NCI-H187 (cell line): ENCODE results near the gene LAMC3.
"Not testable (repeated sequence)": the region's sequence is repeated elsewhere in the genome, so short reads cannot be mapped to it uniquely, and the experiment has no call there.

Experiments
- DNase-seq, 2 experiments: peaks; one replicate each; lab custom pipeline; 2025; lab: John Stamatoyannopoulos, UW

Gene LAMC3

DNA sequence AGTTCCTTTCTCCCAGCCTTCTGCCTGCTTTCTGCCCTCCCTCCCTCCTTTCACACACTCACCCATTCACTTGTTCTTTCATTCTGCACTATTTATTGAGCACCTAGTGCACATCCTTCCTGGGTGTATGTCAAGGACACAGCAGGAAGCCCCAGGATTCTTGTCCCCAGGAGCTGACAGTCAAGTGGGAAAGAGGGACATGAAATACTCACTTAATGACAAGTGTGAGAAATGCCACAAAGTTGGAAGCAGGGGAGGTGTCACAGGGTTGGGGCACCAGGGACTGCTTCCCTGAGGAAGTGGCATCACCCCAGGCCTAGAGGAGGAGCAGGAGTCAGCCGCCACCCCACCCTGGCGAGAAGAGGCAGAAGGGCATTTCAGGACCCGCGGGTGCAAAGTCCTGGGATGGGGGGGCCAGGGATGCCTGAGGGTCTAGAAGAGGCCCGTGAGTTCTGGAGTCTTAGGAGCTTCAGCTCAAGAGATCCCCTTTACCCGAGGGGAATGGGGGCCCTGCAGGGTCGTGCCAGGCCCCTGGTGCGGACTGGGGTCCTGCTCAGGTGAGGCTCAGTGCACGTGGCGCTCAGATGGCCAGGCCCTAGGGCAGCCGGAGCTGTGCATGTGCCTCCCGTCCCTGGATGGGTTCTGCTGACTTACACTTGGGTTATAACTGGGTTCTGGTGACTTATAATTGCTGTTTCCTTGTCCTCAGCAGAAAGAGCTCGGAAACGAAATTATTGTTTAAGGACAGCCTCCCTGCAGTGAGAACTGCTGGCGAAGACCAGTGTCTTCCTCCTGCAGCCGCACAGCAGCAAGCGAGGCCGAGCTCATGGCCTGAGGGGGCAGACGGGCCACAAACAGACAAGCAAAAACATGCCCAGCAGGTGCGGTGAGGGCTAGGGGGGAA is 16.9 kb upstream of the LAMC3 start:
- DNase-seq, result no peak

- no peak for DNase-seq
These were observed 16.3 kb upstream of the LAMC3 start for GRCh38 chr9:130992682-130993032.

DNA sequence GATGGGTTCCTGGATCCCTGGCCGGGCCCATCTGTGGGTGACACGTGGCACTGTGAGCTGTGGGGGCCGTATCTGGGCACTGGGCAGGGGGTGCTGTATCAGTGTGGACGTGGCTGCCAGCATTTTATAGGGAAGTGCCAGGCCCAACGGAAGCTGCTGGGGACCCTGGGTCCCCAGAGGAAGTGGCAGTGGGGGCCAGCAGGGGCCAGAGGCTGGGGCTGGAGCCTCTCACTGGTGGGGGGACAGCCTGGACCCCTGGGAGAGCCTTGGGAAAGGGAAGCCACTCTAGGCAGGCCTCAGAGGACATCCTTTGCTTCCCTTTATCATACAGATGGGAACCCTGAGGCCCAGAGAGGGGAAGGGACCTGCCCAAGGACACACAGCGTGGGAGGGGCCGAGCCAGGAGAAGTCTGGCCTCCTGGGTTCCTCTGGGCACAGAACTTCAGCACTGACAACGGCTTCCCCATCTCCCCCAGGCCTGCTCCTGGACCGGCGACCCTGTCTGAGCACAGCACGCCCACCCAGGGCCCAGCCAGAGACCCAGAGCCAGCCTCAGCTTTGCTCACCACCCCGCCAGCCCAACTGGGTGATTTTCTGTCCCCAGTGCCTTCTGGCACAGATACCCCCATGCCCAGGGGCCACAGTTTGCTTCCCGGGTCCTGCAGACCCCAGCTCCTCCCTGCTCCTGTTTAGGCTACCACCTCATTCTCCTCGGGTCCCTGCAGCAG is 15.5 kb upstream of the LAMC3 start:
- no peak for DNase-seq

DNA sequence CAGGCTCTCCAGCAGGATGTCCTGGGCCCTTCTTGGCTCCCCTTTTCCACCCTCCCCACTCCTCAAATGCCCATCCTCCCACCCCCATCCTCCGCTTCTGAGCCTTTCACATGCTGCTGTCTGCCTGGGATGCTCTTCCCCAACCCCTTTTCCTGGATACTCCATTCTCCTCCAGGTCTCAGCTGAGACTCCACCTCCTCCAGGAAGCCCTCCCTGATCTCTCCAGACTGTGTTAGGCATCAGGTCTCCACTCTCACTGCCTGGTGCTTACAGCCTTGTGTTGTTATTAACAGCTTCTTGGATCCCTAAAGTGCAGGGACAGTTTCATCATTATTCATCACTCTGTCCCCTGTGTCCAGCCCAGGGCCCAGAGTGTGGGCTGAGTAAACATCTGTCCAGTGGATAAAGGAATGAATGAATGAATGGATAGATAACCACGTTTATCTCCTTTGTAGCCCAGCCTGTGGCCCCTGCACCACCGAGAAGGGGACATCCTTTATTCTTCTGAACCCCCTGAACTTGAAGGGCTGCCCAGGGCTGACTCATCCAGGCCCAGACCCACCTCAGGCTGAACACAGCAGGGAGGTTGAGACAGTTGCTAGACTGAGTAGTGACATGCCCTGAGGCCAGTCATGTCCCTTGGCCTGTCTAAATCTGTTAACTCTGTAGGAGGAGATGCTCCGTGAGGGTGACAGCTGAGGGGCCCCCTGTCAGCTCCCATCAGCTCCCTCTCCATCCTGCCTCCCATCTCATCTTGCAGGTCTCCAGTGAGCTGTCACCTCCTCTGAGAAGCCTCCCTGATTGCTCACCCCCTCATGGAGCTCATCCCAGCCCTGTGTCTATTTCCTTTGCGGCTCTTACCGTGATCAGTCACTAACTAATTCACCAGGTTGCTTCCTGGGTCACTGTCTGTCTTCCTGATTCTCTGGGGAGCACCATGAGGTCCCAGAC is 14.6 kb upstream of the LAMC3 start:
- DNase-seq, result no peak

GRCh38 chr9:130995086-130996011 is 13.6 kb upstream of the LAMC3 start:
- DNase-seq, result no peak

GRCh38 chr9:130996205-130996604 is 12.8 kb upstream of the LAMC3 start:
- no peak for DNase-seq

GRCh38 chr9:130996676-130997394 is 12.1 kb upstream of the LAMC3 start:
- no peak for DNase-seq

- DNase-seq, result no peak
These were observed 11.6 kb upstream of the LAMC3 start for GRCh38 chr9:130997395-130997684.

- DNase-seq, result peak in 1 of 2 experiments; percentile 2
These were observed 10.9 kb upstream of the LAMC3 start for GRCh38 chr9:130997925-130998596.

DNA sequence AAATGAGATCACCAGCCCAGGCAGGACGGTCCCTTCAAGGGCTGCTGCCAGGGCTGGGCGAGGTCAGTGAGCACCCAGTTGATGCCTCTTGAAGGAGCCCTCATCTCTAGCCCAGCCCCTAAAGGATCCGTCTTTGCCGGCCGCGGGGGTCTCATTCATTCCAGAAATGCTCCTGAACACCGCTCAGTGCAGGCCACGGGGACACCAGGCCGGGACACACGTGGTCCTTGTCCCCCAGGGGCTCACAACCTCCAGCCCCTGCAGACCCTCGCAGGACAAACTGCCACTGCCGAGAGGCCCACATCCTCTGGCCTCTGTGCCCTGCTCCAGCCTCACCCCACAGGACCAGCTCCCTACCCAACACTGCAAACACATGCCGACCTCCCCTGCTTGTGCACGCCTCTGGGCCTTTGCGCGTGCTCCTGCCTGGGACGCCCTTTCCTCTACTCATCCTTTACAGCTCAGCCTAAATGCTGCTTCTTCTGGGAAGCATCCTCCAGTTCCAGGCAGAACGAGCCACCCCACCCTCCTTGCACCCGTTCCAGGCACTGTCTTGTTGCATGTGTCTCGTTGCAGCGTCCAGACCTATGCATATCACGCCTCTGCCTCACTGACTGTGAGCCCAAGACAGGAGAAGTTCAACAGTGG is 10.3 kb upstream of the LAMC3 start:
- no peak for DNase-seq

GRCh38 chr9:130999245-130999623 is 9.7 kb upstream of the LAMC3 start:
- no peak for DNase-seq

DNA sequence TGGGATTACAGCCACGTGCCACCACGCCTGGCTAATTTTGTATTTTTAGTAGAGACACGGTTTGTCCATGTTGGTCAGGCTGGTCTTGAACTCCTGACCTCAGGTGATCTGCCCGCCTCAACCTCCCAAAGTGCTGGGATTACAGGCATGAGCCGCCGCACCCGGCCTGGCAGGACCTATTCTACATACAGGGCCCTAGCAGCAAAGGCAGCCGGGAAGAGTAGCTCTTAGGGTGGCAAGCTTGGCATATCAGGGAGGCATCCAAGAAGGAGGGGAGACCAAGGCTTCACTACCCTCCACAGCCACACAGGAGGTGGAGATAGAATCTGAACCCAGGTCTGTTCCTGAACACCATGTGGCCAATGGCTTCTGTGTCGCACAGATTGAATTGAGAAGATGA is 8.4 kb upstream of the LAMC3 start:
- not testable (repeated sequence) for DNase-seq

- no peak for DNase-seq
These were observed 8.0 kb upstream of the LAMC3 start for GRCh38 chr9:131001021-131001420.

DNA sequence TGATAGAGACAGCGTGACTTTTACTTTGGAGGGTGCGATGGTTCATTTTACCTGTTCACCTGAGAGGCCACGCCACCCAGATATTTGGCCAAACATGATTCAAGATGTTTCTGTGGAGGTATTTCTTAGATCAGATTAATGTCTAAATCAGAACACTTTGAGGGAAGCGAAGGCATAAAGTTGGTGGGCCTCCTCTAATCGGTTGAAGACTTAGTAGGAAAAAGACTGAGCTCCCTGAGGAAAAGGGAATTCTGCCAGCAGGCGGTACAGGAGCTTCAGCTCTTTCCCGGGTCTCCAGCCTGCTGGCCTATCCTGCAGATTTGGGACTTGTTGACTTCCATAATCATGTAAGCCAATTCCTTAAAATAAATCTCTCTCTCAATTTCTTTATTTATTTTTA is 7.0 kb upstream of the LAMC3 start:
- DNase-seq, result no peak

DNA sequence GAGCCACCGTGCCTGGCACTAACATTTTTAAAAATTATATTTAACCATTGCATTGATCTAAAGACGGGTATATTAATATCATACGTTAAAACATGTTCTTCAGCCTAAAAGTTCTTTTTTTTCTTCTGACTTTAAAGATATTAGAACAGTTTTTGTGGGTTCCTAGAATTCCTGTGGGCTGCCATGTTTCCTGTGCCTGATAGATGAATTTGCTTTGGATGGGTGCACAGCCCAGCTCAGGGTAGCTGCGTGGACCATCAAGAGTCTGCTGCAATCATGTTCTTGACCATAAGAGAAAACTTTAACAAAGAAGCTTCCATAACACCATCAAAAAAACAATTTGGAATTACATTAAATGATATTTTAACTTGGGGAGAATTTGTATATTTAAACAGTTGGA is 2.4 kb upstream of the LAMC3 start:
- no peak for DNase-seq

GRCh38 chr9:131008086-131008485 is 888 bp upstream of the LAMC3 start:
- no peak for DNase-seq

GRCh38 chr9:131008563-131008908 is 438 bp upstream of the LAMC3 start:
- no peak for DNase-seq

DNA sequence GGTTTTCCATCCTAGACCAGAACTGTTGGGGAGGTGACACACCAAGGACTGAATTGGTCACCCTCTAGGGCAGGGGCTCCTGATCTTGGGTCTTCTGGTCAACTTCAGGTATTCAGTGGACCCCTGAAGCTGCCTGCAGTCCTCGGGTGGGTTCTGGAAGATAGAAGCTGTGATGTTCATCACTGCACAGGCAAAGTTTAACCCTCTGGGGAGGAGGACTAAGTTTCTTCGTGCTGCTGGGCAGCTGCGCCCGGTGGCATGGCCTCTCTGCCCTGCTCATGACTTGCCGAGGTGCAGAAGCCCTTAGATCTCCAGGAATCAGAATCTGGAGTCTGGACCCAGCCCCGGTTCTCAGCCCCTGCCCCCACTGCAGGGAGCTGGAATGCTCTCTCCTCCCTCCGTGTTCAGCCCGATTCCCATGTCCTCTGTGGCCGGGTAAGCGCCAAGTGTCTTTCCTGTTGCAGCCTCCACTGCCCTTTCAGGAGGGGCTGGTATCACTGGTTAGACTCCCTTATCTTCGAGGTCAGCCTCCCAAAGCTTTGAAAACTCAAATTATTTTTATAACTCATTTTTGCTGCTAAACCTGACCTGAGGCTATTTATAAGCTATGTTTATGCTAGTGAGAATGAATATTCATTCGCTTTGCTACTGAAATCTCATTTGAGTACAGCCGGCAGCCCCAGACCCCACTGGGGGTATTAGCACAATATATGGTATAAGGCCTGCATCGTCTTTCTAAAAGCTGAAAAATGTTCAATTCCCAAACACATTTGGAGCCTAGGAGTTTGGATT is 1.7 kb downstream of the LAMC3 start:
- DNase-seq, result no peak
